Measurements from ENCODE around the gene PNMA8A. TPM values are rescaled to one million over a fixed set of nuclear protein-coding genes. Genes with fewer than 3 reads are reported as not detected.

Gene PNMA8A
- total and polyA plus RNA-seq, 2 experiments from 2014 or later: 17.8 to 21.7 TPM

GRCh38 chr19:46449228-46449627, 22.1 kb downstream of the PNMA8A start:
- ATAC-seq (no peak), DNase-seq (ENCODE audit: low spot score) (no peak)
- Histone ChIP-seq H4K20me1 (replicated peaks; ENCODE audit: insufficient read depth) (no peaks in the 10 kb centered on the region; the same call in 1 of the 2 replicates), H2AFZ (no peak overlapping the region), H3K4me1 (ENCODE audit: insufficient read depth) (no peaks in the 10 kb centered on the region), H3K4me2 (no peak overlapping the region), H3K4me3 (no peak overlapping the region), H3K79me2 (replicated peaks; ENCODE audit: insufficient read depth) (no peaks in the 10 kb centered on the region), H3K9me2 (ENCODE audit: insufficient read depth) (no peaks in the 10 kb centered on the region), H3K27ac (ENCODE audit: low read depth) (no peak overlapping the region), H3F3A (replicated peaks; ENCODE audit: low read depth) (no peaks in the 10 kb centered on the region), H3K27me3 (ENCODE audit: insufficient read depth) (no peaks in the 10 kb centered on the region), H3K36me3 (ENCODE audit: insufficient read depth) (no peaks in the 10 kb centered on the region)
- Mint-ChIP-seq H3K4me1 (no peaks in the 10 kb centered on the region), H3K27ac (no peak overlapping the region), H3K27me3 (ENCODE audit: insufficient read depth, low read depth, poor library complexity) (no peaks in the 10 kb centered on the region), H3K4me3 (no peak overlapping the region), H3K9me3 (peaks cover 7% of the 10 kb centered on the region; the same call in 2 of the 3 replicates), H3K36me3 (ENCODE audit: low read depth) (no peaks in the 10 kb centered on the region)
- TF ChIP-seq EZH2phosphoT487 (IDR thresholded peaks at IDR 0.05; ENCODE audit: unreplicated experiment) (no peak), POLR2AphosphoS5 (IDR thresholded peaks at IDR 0.05; ENCODE audit: low read depth) (no peak), ETS1 (IDR thresholded peaks at IDR 0.05) (no peak), CTCF (conservative IDR thresholded peaks at IDR 0.05; ENCODE audit: low read depth in 2 of 2) (no peak), JUNB (IDR thresholded peaks at IDR 0.05; ENCODE audit: unreplicated experiment) (no peak), ZNF462 (CRISPR knock-in tag; IDR thresholded peaks at IDR 0.05) (no peak), ZNF331 (CRISPR knock-in tag; IDR thresholded peaks at IDR 0.05; ENCODE audit: low read depth) (no peak), ZNF114 (CRISPR knock-in tag; IDR thresholded peaks at IDR 0.05) (no peak), REST (IDR thresholded peaks at IDR 0.05; ENCODE audit: unreplicated experiment) (no peak), NANOG (IDR thresholded peaks at IDR 0.05; ENCODE audit: borderline replicate concordance) (no peak), STAT1 (IDR thresholded peaks at IDR 0.05; ENCODE audit: unreplicated experiment) (no peak), EZH2 (IDR thresholded peaks at IDR 0.05; ENCODE audit: low read depth, unreplicated experiment) (no peak), CREB1 (CRISPR knock-in tag; IDR thresholded peaks at IDR 0.05; ENCODE audit: low read depth) (no peak)
